Uterus (tissue), 2 donors: Measurements from ENCODE around the gene RRAS2.

ENCODE experiments used
- POLR2A ChIP-seq, 2 donors: fragments of 450-650 bp; IDR thresholded peaks; one replicate each; pipeline ENCODE4 v1.6.1; 2016; ENCODE audit warnings: antibody characterized with exemption in 2 of 2, mild to moderate bottlenecking in 1 of 2, moderate library complexity in 1 of 2
- TF ChIP-seq, protein P1 (sequence below), 4 experiments: fragments of 200-600 bp in 2 of 4; fragments of 450-650 bp in 2 of 4; sonication (generic) in 2 of 4; IDR thresholded peaks; one replicate each; pipeline ENCODE4 v1.5.1; 2016 to 2019; ENCODE audit warnings: antibody characterized with exemption in 4 of 4, mild to moderate bottlenecking in 2 of 4, moderate library complexity in 1 of 4

DNA sequence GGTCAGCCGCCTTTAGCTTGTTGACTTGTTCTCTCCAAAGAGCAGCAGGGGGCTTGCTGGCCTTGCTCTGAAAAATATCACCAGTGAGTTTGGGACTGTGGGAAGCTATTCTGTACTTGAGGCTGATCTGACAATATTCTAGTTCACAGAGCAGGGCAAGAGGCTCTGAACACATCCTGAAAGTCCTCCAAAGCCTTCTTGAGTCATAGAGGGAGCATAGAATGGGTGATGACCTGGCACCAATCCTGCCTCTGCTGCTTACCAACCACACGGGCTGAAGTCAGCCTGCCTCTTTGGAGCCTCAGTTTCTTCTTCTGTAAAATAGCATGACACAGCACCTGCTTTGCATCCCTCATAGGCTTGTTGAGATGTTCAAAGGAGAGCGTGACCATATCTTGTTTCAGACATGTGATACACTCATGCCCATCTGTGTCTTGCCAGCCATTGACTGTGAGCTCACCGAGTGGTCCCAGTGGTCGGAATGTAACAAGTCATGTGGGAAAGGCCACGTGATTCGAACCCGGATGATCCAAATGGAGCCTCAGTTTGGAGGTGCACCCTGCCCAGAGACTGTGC lies 96.6 kb downstream of the RRAS2 start:
- TF ChIP-seq, protein P1, sequence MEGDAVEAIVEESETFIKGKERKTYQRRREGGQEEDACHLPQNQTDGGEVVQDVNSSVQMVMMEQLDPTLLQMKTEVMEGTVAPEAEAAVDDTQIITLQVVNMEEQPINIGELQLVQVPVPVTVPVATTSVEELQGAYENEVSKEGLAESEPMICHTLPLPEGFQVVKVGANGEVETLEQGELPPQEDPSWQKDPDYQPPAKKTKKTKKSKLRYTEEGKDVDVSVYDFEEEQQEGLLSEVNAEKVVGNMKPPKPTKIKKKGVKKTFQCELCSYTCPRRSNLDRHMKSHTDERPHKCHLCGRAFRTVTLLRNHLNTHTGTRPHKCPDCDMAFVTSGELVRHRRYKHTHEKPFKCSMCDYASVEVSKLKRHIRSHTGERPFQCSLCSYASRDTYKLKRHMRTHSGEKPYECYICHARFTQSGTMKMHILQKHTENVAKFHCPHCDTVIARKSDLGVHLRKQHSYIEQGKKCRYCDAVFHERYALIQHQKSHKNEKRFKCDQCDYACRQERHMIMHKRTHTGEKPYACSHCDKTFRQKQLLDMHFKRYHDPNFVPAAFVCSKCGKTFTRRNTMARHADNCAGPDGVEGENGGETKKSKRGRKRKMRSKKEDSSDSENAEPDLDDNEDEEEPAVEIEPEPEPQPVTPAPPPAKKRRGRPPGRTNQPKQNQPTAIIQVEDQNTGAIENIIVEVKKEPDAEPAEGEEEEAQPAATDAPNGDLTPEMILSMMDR (IDR thresholded peaks at IDR 0.05), result no peak
- TF ChIP-seq POLR2A (IDR thresholded peaks at IDR 0.05), result no peak
